NCI-H526 (cell line): ENCODE results near the gene ZNF608.

Experiments
- DNase-seq, 2 experiments: peaks; one replicate each; lab custom pipeline; 2025; lab: John Stamatoyannopoulos, UW

Gene ZNF608

GRCh38 chr5:124718380-124718789, 28.1 kb downstream of the ZNF608 start:
- no peak for DNase-seq

DNA sequence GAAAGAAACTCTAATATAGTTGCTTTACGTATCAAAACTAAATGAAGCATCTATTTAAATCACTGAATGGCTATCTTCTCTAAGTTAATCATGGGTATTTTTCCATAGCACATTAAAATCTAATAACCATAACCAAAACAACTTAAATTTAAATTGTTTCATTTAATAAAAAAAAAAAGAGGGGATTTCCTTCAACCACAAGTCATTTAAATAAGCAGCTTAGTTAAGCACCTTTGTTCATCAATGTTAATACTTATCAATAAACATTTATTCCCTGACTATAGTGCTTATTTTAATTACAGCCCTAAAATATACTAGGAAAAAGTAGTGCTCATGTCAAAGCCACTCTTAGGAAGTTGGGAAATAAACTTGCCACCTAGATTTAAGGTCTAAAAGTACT, 30.3 kb downstream of the ZNF608 start:
- no peak for DNase-seq

DNA sequence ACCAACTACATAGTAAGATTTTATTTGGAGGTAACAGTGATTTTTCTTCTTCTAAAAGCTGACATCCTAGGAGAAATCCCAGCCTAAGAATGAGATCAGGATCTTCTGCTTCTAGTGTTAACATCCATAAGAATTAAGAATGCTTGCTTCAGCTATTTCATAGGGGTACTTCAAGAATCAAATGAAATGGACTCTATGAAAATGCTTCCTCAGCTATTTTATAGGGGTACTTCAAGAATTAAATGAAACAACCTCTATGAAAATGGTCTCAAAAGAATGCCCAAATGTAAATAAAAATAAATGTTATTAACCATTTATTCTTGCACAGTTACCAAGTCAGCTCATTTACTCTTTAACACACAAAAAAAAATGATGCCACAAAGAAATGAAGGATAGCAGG, 31.5 kb downstream of the ZNF608 start:
- DNase-seq: no peak

DNA sequence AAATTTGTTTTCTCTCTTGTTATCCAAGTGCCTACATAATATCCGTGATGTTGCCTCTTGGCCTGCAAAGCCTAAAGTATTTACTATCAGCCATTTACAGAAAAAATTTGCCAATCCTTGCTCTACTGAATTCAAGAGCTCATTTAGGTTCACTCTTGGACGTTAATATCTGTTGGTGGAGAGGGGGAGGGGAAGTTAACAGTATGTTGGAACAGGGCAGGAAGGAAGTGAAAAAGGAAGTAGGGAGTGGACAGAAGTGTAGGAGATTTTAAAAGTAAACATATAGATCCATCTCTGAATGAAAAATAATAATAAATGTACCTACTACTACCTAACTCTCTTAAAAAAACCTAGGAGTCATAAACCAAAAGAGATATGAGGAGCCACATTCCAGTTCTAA, 32.8 kb downstream of the ZNF608 start:
- no peak for DNase-seq

GRCh38 chr5:124712731-124713305, 33.6 kb downstream of the ZNF608 start:
- DNase-seq: no peak

- DNase-seq: no peak
Measured at GRCh38 chr5:124708086-124708485, 38.4 kb downstream of the ZNF608 start.

GRCh38 chr5:124707520-124707919, 38.9 kb downstream of the ZNF608 start:
- peak in 1 of 2 experiments; percentile 22 for DNase-seq

GRCh38 chr5:124706729-124707361, 39.6 kb downstream of the ZNF608 start:
- DNase-seq: peak; percentile 88 to 91

- DNase-seq: no peak
Measured at GRCh38 chr5:124706051-124706450, 40.4 kb downstream of the ZNF608 start.

GRCh38 chr5:124705577-124705976, 40.9 kb downstream of the ZNF608 start:
- DNase-seq: no peak

DNA sequence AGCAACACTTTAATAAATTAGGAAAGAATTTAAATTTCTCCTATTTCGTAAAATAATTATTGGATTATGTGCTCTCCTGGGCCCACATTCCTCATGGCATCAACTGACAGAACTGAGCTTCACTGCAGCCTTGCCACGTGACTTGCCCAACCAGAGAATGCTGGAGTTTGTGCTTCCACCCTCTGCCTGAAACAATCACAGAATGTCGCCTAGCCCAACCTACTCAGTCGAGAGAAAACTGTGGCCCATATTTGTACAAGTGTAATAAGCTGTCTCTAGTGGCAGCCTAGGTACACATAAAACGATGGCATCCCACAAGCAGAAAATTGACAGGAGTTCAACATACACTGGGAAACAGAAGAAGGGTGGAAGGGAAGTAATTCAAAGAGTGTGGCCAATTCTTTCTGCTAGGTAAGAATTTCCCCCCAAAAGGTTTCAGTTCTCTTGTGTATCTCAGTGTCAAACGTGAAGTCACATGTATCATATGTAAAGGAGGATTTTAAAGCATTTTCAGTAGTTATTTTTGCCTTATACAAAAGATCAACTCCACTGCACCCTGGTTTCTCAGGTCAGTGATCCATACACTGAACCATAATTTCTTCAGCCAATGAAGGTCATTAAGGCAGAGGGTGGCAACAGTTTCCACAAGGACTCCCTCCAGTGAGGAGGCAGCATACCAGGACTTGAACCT, 41.7 kb downstream of the ZNF608 start:
- peak in 1 of 2 experiments; percentile 25 for DNase-seq

DNA sequence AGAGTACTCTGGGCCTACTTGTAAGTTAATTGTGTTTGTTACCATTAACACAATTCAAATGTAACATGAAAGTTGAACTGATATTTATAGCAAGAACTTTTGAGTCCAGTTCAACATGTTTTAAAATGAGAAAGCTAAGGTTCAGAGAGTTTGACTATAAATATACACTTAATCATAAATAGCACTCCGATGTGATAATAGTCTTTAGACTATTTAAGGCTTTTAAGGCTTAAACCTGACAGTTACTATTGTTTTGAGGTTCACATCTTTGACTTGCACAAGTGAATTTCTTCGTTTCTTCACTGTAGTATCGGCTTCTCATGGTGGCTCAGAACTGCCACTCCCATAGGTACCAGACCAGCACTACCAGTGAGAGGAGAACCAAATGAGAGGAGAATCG, 42.4 kb downstream of the ZNF608 start:
- no peak for DNase-seq

DNA sequence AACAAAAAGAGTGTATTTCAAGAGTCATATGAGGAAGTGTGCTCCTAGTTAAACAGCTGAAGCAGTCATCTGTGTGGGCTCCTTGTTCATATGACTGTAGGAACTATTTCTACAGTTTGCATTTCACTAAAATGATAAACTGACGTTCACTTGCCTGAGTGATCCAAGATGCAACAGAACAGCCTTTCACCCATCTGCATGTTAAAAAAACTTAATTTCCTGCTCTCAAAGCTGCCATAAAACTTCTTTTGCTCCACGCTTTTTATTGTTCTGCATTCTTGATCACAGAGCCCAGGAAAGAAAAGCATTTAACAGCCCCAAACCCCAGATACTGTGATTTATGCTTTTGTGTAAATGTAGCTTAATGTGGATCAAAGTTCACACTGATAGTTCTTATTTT, 43.9 kb downstream of the ZNF608 start:
- peak in 1 of 2 experiments; percentile 43 for DNase-seq

- DNase-seq: no peak
Measured at GRCh38 chr5:124701873-124702425, 44.5 kb downstream of the ZNF608 start.

DNA sequence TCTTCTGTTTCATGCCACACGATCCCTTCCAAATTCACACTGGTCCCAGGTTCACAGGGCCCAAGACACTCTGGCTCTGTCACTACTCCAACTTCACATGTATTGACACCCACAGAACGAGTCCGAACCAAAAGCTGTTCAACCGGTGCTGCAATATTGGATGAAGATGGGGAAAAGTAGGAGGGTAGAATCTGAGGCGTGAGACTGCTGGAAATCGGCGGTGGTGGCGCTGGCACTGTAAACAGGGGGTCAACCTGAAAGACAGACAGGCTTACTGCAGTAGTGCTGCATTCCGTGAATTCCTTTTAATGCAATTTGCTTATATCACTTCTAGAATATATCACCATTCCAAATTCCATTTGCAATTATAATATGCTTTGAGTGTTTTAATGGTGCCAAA, 45.4 kb downstream of the ZNF608 start:
- DNase-seq: peak; percentile 13 to 42

GRCh38 chr5:124700333-124700732, 46.1 kb downstream of the ZNF608 start:
- DNase-seq: no peak

GRCh38 chr5:124698770-124699169, 47.7 kb downstream of the ZNF608 start:
- DNase-seq: no peak

DNA sequence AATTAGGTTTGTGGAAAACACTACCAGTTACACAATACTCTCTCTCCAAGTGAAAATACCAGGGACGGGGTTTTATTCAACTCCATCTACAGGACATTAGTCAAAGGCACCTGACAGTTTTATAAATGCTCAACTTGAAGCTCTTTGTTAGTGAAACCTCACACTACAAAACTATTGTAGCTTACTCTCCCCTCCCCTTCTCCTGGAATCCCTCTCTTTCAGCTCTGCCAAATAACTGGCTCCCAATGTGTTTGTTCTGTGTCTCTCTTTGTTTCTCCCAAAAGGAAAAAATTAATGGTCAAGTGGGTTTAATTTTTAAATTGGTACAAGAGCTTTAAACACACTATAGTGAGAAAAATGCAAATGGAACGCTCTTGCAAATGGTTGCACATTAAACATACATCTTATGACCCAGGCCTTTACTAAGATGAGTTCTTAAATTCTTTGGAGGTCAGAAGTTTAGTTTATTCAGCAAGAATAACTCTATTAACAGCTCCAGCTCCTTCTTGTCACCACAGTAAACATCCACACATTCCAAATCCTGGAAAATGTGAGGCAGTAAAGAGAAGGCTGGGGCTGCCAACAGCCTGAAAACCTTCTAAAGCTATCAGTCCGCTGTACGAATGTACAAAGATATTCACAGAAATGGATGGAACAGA, 48.4 kb downstream of the ZNF608 start:
- no peak for DNase-seq

DNA sequence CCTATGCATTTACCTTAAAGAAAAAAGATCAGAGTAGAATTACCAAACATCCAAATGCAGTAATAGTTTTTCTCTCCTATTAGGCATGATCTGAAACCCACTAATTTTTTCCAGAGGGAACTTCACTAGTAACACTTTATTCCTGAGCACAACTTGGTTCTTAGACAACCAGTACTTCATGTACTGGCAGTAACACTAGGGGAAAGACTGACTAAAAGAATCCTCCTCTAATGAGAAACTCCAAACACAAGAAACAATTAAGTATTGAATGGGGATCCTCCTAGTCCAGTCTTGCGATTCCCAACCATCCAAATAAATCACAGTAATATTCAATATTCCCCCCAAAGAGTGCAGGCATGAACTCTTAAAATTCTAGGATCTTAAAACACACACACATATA, 48.9 kb downstream of the ZNF608 start:
- no peak for DNase-seq

DNA sequence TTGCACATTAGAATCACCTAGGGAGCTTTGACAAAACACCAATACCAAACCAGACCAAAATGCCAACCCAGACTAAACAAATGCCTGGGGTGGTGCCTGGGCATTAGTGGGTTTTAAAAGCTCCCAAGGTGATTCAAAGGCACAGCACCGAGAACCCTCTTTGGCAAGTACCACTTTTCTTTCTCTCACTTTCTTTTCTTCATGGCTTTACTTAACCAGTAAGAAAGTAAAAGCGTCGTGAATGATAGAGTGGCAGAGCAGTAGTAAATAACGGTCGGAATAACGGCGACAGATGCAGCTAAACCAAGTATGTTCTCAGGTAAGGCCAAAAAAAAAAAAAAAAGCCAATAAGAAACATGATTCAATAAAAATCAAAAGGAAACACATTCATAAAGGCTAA, 49.5 kb downstream of the ZNF608 start:
- no peak for DNase-seq
